HG02763 (cell line): ENCODE measurements around the gene KCNE3.

ENCODE experiments used
- ATAC-seq: cut with Tn5 transposase; IDR thresholded peaks from one replicate; pipeline ENCODE4 v1.9.1; 2021; ENCODE audit warnings: mild to moderate bottlenecking, moderate library complexity; ENCODE audit not compliant: unreplicated experiment

The KCNE3 gene, protein sequence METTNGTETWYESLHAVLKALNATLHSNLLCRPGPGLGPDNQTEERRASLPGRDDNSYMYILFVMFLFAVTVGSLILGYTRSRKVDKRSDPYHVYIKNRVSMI

GRCh38 chr11:74466916-74467885 is at the start of gene KCNE3:
Gene KCNE3 (minus strand): TSS chr11:74467549. CDS start chr11:74457563, 9,986 bp downstream.
- ATAC-seq = no peak

- no peak for ATAC-seq
Measured at GRCh38 chr11:74507582-74507981, 40.2 kb upstream of the KCNE3 start.

- no peak for ATAC-seq
Measured at GRCh38 chr11:74506823-74507222, 39.5 kb upstream of the KCNE3 start.

DNA sequence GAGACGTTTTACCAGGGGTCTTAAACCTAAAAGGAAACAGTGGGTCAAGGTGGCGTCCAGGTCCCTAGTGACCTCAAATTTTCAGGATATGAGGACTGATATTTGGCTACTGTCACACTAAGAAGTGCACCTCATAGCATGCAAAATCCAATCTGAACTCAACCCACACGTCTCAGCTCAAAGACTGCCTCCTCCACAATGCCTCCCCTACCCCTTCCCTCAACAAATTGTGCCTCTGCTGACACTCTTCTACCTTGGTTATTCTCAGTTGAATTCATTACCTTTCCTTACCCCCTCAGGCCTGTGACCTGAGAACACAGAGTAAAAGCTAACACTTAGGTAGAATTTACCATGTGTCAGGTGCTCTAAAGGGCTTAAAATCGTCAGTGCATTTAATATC is 38.6 kb upstream of the KCNE3 start:
- no peak for ATAC-seq

GRCh38 chr11:74504100-74504691 is 36.8 kb upstream of the KCNE3 start:
- ATAC-seq = no peak

- ATAC-seq = no peak
Measured at GRCh38 chr11:74494916-74495315, 27.6 kb upstream of the KCNE3 start.

- ATAC-seq = no peak
Measured at GRCh38 chr11:74493791-74494630, 26.7 kb upstream of the KCNE3 start.

DNA sequence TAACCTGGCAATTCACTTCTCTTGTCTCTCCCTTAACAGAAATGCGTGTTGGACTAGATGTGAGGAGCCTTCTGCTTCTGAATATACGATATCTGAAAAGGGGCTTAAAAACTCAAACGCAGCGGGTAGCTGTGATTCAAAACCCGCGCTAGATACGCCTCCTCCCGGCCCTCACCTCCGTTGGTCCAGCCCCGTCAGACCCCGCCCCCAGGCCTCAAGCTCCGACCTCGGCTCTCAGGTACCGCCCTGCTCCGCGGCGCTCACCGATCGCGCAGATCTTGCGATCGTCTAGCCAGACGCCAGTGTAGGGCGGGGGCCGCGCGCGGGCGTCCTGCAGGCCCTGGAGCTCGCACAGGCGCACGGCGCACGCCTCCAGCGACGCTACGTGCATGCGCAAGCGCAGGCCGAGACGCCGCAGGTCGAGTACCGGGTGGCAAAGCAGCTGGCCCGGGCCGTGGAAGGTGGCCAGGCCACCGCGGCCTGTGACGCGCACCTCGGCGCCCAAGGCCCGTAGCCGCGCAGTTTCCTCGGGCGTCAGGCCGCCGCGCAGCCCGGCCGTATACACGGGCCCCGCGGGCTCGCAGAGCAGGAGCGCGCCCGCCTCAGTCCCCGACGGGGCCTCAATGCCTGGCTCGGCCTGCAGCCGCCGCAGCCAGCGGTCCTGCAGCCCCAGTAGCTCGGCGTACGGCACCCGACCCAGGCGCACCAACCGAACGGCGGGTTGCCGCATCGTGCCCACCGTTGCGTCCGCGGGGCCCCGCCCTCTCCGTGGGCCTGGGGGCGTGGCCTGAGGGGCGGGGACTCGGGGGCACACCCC is 25.8 kb upstream of the KCNE3 start, which contains the start of gene LIPT2:
Gene LIPT2, minus strand, starts transcription at position 751 of the 817 bp plus-strand sequence. Its CDS starts 21 bp downstream, at position 730.
- peak; percentile 95 for ATAC-seq

- ATAC-seq = no peak
Measured at GRCh38 chr11:74492084-74492483, 24.7 kb upstream of the KCNE3 start.

- no peak for ATAC-seq
Measured at GRCh38 chr11:74490941-74491340, 23.6 kb upstream of the KCNE3 start.

DNA sequence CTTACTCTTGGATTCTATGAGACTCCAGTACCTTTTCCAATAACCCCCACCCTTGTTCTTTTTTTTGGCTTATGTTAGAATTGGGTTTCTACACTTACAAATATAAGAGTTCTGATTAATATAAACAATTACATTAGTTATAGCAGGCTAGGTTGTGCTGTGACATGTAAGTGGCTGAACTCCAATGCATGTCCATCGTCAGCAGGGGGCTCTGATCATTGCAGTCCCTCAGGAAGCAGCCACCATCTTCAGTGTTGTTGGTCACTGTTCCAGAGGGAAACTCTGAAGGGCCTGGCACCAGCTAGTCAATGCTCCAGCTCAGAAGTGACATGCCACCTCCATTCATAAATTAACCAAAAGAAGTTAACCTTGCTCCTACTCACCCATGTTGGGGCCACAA is 20.5 kb upstream of the KCNE3 start:
- ATAC-seq = no peak

DNA sequence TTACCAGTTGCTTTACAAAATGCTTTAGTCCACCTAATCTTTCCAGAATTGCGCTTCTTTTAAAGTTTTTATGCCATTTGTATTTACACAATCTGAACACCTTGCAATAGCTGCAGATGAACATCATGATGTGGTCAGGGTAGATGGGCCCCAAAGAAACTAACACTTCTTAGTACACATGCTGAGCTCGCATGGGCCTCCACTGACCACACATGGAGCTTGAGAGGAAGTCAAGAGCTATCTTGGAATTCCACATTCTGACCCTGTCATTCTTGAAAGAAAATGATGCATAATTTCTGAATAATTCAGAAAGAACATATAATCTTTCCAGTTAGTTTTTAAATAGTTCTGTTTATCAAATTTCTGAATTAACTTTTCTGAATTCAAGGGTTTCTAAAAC is 18.5 kb upstream of the KCNE3 start:
- no peak for ATAC-seq

- no peak for ATAC-seq
Measured at GRCh38 chr11:74480688-74481417, 13.5 kb upstream of the KCNE3 start.

GRCh38 chr11:74479732-74480123 is 12.4 kb upstream of the KCNE3 start:
- no peak for ATAC-seq

GRCh38 chr11:74478877-74479731 is 11.8 kb upstream of the KCNE3 start:
- ATAC-seq = no peak

DNA sequence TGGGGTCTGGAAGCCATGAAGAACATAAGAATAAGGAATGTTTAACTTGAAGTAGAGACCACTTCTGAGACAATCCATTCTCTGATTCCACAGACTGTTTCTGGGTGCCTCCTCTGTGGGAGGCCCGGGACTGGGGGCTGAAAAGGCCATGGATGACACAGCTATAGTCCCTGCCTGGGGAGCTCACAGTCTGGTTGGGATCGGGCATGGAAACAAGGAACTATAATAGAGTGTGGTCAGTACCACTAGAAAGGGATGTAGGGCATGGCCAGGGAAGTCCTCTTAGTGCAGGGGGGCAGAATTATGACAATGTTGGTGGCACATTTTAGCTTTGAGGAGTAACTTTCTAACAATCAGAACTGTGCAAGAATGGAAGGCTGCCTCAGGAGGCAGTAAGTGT is 9.2 kb upstream of the KCNE3 start:
- no peak for ATAC-seq

DNA sequence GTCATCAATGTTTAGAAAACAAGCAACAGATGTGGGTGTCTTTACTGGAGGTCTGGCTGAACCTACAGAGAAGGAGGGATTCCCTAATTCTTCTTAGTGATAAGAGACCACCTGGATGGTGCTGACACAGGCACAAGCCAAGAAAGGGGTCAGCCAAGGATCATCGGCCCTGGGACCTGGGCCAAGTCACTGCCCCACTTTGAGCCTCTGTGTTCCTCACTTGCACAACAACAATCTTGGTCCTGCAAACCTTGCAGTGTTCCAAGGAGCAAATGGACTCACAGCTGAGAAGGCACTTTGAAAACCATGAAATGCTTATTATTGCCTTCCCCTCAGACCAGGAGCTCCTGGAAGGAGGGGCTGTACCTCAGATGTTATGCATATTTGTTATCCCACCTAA is 7.0 kb upstream of the KCNE3 start:
- ATAC-seq = no peak

DNA sequence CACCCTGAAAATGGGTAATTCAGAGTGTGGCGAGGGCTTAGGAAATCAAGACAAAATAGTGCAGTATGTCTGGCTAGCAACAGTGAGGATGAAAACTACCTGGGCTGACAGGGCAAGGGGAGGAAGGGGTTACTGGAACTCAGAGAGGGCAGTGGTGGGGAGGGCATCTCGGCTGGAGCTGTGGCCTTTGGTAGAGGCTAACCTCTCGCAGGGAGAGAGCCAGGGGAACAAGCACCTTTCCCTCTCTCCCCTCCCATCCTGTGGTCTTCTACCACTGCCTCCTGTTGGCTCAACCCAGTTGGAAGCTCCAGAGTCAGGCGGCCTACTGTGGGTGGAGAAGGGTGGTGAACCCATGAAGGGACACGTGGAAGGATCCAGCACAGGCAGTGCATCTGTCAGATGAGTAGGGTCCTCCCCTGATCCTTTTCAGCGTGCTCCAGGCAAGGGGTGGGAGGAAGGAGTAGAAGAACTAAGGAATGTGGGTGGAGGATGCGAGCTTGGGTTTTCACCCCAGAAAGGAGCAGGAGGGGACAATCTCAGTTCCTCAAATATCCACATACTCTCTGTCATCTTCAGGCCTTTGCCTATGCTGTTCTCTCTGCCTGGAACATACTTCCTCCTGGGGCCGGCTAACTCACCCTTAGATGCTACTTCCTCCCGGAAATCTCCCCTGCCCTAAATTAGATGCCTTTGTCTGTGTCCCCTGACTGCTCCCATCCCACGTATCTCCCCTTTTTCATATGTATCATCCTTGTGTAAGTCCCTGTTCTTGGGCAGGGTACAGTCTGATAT is 6.2 kb upstream of the KCNE3 start:
- ATAC-seq = no peak
